ENCODE measurements around the gene OR1S2.

OR1S2 gene

DNA sequence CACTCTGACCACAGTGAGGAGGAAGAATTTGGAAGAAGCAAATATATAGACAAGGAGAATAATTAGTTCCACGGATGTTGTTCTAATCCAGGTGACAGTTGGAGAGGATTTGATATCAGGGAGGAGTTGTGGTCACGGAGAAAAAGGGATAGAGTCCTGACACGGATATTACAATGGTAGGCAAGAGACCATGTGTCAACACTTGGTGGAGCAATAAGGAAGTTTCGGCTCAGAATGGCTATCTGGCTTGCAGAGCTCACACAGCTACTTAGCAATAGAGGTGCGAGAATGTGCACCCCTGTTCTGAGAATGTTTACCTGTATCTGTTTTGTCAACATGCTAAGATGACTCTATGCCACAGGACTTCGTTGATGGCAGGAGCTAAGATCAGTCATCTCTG, 25.5 kb downstream of the OR1S2 start:
- no peak overlapping the region for H2AFZ ChIP-seq (ENCODE audit: low read depth, low read length)
- H3K4me1 ChIP-seq (ENCODE audit: insufficient read depth, low read length) = no peaks in the 10 kb centered on the region
- H3K9me3 ChIP-seq (ENCODE audit: low read length) = no peaks in the 10 kb centered on the region
- H3K27me3 ChIP-seq (ENCODE audit: insufficient read depth, low read length) = no peaks in the 10 kb centered on the region
- H3K36me3 ChIP-seq (ENCODE audit: insufficient read depth, low read length) = no peaks in the 10 kb centered on the region
- no peak overlapping the region for H3K4me3 ChIP-seq (ENCODE audit: low read length)

- no peaks in the 10 kb centered on the region for H3K4me1 ChIP-seq (ENCODE audit: insufficient read depth, low read length)
- no peaks in the 10 kb centered on the region for H3K36me3 ChIP-seq (ENCODE audit: insufficient read depth, low read length)
- H3K27me3 ChIP-seq (ENCODE audit: insufficient read depth, low read length) = no peaks in the 10 kb centered on the region
These were observed 26.4 kb downstream of the OR1S2 start for GRCh38 chr11:58177409-58178054.

GRCh38 chr11:58165504-58166106, 38.3 kb downstream of the OR1S2 start:
- Histone ChIP-seq H3K4me1 (ENCODE audit: insufficient read depth, low read length) (no peaks in the 10 kb centered on the region), H2AFZ (ENCODE audit: low read depth, low read length) (no peak overlapping the region), H3K4me3 (ENCODE audit: low read length) (no peak overlapping the region), H3K9me3 (ENCODE audit: low read length) (no peaks in the 10 kb centered on the region), H3K36me3 (ENCODE audit: insufficient read depth, low read length) (no peaks in the 10 kb centered on the region), H3K27me3 (ENCODE audit: insufficient read depth, low read length) (peaks cover 2% of the 10 kb centered on the region)

More at GRCh38 chr11:58177409-58178054, 26.4 kb downstream of the OR1S2 start:
- Histone ChIP-seq H2AFZ (ENCODE audit: low read depth, low read length) (no peak overlapping the region), H3K4me3 (ENCODE audit: low read length) (no peak overlapping the region), H3K9me3 (ENCODE audit: low read length) (no peaks in the 10 kb centered on the region)

- Histone ChIP-seq H2AFZ (ENCODE audit: low read depth, low read length) (no peak overlapping the region), H3K4me1 (ENCODE audit: insufficient read depth, low read length) (no peaks in the 10 kb centered on the region), H3K27me3 (ENCODE audit: insufficient read depth, low read length) (peaks cover 2% of the 10 kb centered on the region), H3K36me3 (ENCODE audit: insufficient read depth, low read length) (no peaks in the 10 kb centered on the region), H3K4me3 (ENCODE audit: low read length) (no peak overlapping the region), H3K9me3 (ENCODE audit: low read length) (no peaks in the 10 kb centered on the region)
These were observed 39.0 kb downstream of the OR1S2 start for GRCh38 chr11:58164990-58165389.

GRCh38 chr11:58164389-58164788, 39.6 kb downstream of the OR1S2 start:
- Histone ChIP-seq H2AFZ (ENCODE audit: low read depth, low read length) (no peak overlapping the region), H3K9me3 (ENCODE audit: low read length) (no peaks in the 10 kb centered on the region), H3K36me3 (ENCODE audit: insufficient read depth, low read length) (no peaks in the 10 kb centered on the region), H3K4me3 (ENCODE audit: low read length) (no peak overlapping the region), H3K27me3 (ENCODE audit: insufficient read depth, low read length) (peaks cover 2% of the 10 kb centered on the region), H3K4me1 (ENCODE audit: insufficient read depth, low read length) (no peaks in the 10 kb centered on the region)

Measured in neuron (in vitro differentiated cells).